SJCRH30 (cell line): ENCODE measurements around the gene CCT7. TPM values are rescaled to one million over a fixed set of nuclear protein-coding genes. Genes with fewer than 3 reads are reported as not detected.
"Not testable (repeated sequence)": the region's sequence is repeated elsewhere in the genome, so short reads cannot be mapped to it uniquely, and the experiment has no call there.

Source experiments
- DNase-seq, 2 experiments: peaks; one replicate each; pipeline ENCODE4 v3.0.0-alpha.2; 2015 to 2020
- H3K27ac ChIP-seq: fragments of 250-450 bp; sonication (Bioruptor Pico); 2 replicates; pipeline ENCODE4 v1.5.1; 2020; ENCODE audit warnings: mild to moderate bottlenecking, moderate library complexity
- H3K27me3 ChIP-seq: fragments of 250-450 bp; sonication (Bioruptor Pico); 2 replicates; pipeline ENCODE4 v1.5.1; 2020; ENCODE audit warnings: mild to moderate bottlenecking, moderate library complexity
- H3K36me3 ChIP-seq: fragments of 250-450 bp; sonication (Bioruptor Pico); 2 replicates; pipeline ENCODE4 v1.5.1; 2020; ENCODE audit warnings: mild to moderate bottlenecking, moderate library complexity
- H3K4me1 ChIP-seq: fragments of 250-450 bp; sonication (Bioruptor Pico); 2 replicates; pipeline ENCODE4 v1.5.1; 2020; ENCODE audit warnings: mild to moderate bottlenecking, moderate library complexity
- H3K4me3 ChIP-seq: fragments of 250-450 bp; sonication (Bioruptor Pico); 2 replicates; pipeline ENCODE4 v1.5.1; 2020; ENCODE audit warnings: mild to moderate bottlenecking, moderate library complexity
- H3K9me3 ChIP-seq: fragments of 250-450 bp; sonication (Bioruptor Pico); replicated peaks from 2 replicates; pipeline ENCODE4 v1.5.1; 2020; ENCODE audit warnings: mild to moderate bottlenecking, moderate library complexity
- total RNA-seq: library from RNA; depleted of rRNA; stranded (reverse); fragments of >200 nt; shearing (Covaris generic); gene quantifications from 2 replicates; pipeline ENCODE4 v1.2.3, GENCODE V29; 2014

The CCT7 gene
- total RNA-seq, 1 experiment from 2014 or later, result 815 TPM

- Histone ChIP-seq H3K27ac (no peak overlapping the region), H3K4me1 (no peaks in the 10 kb centered on the region), H3K27me3 (no peaks in the 10 kb centered on the region), H3K4me3 (no peak overlapping the region), H3K9me3 (no peaks in the 10 kb centered on the region), H3K36me3 (peaks cover 46% of the 10 kb centered on the region)
- DNase-seq, result no peak
Observed at GRCh38 chr2:73255907-73256617, 22.0 kb downstream of the CCT7 start.

DNA sequence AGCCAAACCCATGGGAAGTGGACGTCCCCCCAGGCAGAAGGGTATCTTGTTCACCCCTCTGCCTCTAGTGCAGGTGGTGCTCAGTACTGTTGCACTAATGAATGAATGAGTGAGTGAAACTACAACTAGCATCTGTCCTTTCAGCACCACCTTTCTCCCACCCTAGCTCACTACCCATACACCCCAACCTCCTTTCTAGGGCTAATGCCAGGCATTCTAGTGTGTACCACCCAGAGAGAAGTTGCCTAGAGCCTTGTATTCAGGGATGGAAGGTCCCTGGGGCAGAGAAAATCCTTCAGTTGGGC is 22.5 kb downstream of the CCT7 start:
- Histone ChIP-seq H3K27ac (no peak overlapping the region), H3K9me3 (no peaks in the 10 kb centered on the region), H3K27me3 (no peaks in the 10 kb centered on the region), H3K4me3 (no peak overlapping the region), H3K36me3 (peaks cover 41% of the 10 kb centered on the region), H3K4me1 (no peaks in the 10 kb centered on the region)
- no peak for DNase-seq

DNA sequence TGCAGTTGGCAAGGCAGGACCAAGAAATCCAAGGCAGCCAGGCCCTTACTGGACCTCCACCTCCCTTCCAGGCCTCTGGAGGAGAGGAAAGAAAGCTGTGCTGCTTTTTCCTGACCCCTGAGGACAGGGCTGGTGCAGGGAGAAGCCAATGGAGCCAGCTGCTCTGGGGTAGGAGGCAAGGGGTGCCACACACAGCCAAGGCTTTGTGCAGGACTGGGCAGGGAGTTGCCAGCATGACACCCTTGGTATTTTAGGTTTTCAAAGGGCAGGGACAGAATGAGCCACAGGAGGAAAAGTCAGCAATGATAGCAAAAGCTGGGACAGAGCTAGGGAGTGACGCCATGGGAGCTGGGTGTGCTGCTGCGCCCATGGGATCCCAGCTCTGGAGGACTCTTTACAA is 22.9 kb downstream of the CCT7 start:
- Histone ChIP-seq H3K9me3 (no peaks in the 10 kb centered on the region), H3K4me1 (no peaks in the 10 kb centered on the region), H3K27me3 (no peaks in the 10 kb centered on the region), H3K27ac (no peak overlapping the region), H3K36me3 (peaks cover 36% of the 10 kb centered on the region), H3K4me3 (no peak overlapping the region)
- no peak for DNase-seq

DNA sequence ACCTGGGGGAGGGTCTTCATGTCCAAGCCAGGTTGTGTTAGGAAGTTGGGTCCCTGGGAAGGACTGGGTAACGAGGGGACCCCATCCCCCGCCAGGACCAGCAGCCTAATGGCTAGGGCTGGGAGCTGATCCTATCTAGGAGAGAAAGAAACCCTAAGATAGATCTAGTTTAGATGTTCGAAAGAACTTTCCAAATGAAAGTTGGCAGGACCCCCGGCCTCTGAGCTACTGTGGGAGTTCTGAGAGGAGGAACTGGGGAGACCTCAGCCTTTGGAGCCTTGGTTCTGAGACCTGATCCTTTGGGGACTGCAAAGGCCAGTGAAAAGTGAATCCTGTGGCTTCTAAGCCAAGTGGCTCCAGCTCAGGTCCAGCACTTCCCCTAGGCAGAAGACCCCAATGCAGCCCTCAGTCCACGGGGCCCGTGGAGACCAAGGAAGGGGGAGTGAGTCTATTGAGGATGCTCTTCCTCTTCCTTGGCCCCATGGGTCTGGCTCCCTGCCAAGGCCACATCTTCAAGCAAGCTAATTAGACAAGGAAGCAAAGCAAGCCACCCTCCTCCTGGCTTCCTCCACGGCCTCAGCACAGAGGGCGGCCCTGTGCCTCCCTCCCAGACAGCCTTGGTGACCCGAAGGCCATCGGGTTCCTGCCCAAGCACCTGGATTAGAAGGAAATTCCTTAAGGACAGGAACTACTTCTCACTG is 23.5 kb downstream of the CCT7 start:
- H3K4me3 ChIP-seq, result no peak overlapping the region
- no peak overlapping the region for H3K27ac ChIP-seq
- no peaks in the 10 kb centered on the region for H3K27me3 ChIP-seq
- H3K4me1 ChIP-seq, result no peaks in the 10 kb centered on the region
- no peak for DNase-seq
- peaks cover 32% of the 10 kb centered on the region for H3K36me3 ChIP-seq
- H3K9me3 ChIP-seq, result no peaks in the 10 kb centered on the region

- Histone ChIP-seq H3K36me3 (peaks cover 24% of the 10 kb centered on the region), H3K4me3 (no peak overlapping the region), H3K27me3 (no peaks in the 10 kb centered on the region), H3K4me1 (no peaks in the 10 kb centered on the region), H3K9me3 (no peaks in the 10 kb centered on the region), H3K27ac (no peak overlapping the region)
- DNase-seq, result no peak
Observed at GRCh38 chr2:73258186-73258912, 24.2 kb downstream of the CCT7 start.

DNA sequence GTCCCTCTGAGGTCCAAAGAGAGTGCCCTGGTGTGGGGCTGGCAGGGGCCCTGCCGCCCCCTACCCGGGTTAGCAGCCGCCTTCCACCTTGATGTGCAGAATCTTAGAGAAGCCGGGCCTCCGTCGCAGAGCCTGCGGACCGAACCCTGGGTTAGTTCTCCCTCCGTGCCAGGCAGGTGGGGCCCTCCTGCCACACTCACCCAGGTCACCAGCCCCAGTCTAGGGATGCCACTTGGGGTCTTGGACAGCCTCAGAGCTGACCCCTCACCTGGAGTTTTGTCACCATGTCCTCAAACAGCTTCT is 24.8 kb downstream of the CCT7 start:
- Histone ChIP-seq H3K4me1 (no peaks in the 10 kb centered on the region), H3K27me3 (no peaks in the 10 kb centered on the region), H3K36me3 (peaks cover 19% of the 10 kb centered on the region), H3K9me3 (no peaks in the 10 kb centered on the region), H3K27ac (no peak overlapping the region), H3K4me3 (no peak overlapping the region)
- DNase-seq, result no peak

- H3K27me3 ChIP-seq, result no peaks in the 10 kb centered on the region
- no peak for DNase-seq
- H3K36me3 ChIP-seq, result peaks cover 15% of the 10 kb centered on the region
- no peaks in the 10 kb centered on the region for H3K4me1 ChIP-seq
- H3K9me3 ChIP-seq, result no peaks in the 10 kb centered on the region
- H3K27ac ChIP-seq, result no peak overlapping the region
- no peak overlapping the region for H3K4me3 ChIP-seq
Observed at GRCh38 chr2:73259276-73259675, 25.2 kb downstream of the CCT7 start.

DNA sequence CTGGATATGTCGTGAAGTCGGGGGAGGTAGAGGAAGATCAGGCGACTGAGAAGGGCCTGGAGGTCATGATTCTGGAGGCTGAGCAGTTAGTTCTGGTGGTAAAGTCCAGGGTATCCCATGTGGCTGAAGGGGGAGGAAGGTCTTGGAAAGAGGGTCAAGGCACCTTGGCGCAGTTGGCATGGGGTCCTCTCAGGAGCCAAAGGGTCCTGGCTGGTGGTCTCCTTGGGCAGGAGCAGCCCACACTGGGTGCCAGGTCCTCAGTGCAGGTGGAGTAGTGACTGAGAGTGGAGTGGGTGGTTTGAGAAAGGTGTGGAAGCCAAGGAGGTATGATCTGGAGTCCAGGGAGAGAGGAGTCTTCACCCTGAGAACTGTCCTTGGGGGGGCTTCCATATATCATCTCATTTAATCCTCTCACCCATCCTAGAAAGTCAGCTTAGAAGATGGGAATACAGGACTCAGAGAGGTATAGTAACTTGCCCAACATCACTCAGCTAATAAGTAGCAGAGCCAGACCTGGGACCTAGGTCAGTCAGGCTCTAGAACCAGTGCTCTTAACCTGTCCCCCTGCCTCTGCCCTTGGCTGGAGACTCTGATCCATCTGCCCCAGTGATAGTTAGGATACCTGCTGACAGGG is 25.7 kb downstream of the CCT7 start:
- H3K27me3 ChIP-seq, result no peaks in the 10 kb centered on the region
- peaks cover 9% of the 10 kb centered on the region for H3K36me3 ChIP-seq
- H3K9me3 ChIP-seq, result no peaks in the 10 kb centered on the region
- no peaks in the 10 kb centered on the region for H3K4me1 ChIP-seq
- H3K27ac ChIP-seq, result no peak overlapping the region
- H3K4me3 ChIP-seq, result no peak overlapping the region
- DNase-seq, result no peak

GRCh38 chr2:73260338-73260984 is 26.4 kb downstream of the CCT7 start:
- Histone ChIP-seq H3K27ac (no peak overlapping the region), H3K27me3 (no peaks in the 10 kb centered on the region), H3K4me3 (no peak overlapping the region), H3K36me3 (peaks cover 3% of the 10 kb centered on the region; the same call in 1 of the 2 replicates), H3K9me3 (no peaks in the 10 kb centered on the region), H3K4me1 (no peaks in the 10 kb centered on the region)
- peak; percentile 41 to 50 for DNase-seq

DNA sequence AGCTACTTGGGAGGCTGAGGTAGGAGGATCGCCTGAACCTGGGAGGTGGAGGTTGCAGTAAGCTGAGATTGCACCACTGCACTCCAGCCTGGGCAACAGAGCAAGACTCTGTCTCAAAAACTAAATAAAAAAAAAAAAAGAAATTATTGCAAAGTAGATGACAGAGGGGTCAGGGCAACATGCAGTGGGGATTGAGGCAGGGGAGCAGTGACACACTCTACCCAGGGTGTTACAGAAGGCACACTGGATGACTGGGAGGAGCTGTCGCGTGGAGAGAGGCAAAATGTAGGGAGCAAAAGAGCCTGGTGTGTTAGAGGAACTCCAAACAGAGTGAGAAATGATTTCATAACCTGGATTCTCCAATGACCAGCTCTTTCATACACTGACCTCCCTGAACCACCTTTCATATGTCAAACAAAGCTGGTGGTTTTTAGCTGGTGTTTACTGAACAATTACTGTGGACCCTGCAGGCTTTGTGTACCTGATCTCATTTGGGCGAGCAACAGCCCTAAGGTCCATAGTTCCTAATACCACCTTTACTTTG is 28.1 kb downstream of the CCT7 start:
- DNase-seq, result no peak
- Histone ChIP-seq H3K4me3 (no peak overlapping the region), H3K27me3 (no peaks in the 10 kb centered on the region), H3K9me3 (no peaks in the 10 kb centered on the region), H3K4me1 (peaks cover 3% of the 10 kb centered on the region; the same call in 1 of the 2 replicates), H3K36me3 (peaks cover 3% of the 10 kb centered on the region; the same call in 1 of the 2 replicates), H3K27ac (no peak overlapping the region)

DNA sequence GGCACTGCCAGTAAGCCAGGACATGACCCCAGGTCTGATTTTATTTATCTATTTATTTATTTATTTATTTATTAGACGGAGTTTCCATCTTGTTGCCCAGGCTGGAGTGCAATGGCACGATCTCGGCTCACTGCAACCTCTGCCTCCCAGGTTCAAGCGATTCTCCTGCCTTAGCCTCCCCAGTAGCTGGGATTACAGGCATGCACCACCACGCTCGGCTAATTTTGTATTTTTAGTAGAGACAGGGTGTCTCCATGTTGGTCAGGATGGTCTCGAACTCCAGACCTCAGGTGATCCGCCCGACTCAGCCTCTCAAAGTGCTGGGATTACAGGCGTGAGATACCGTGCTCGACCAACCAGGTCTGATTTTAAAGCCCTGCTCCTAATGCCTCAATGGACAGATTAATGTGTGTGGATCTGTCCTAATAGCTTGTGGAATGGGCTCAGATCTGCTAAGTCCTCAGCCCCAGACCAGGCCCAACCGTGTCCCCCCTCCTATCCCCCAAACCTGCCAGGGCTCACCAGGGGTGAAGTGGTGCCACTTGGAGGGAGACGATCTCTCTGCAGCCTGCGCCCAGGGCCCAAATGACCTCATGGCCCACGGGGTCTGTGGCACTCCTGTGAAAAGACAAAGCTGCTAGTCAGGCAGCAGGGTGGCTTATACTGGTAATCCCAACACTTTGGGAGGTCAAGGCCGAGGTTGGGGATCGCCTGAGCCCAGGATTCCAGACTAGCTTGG is 28.8 kb downstream of the CCT7 start:
- not testable (repeated sequence) for H3K4me3 ChIP-seq, H3K4me1 ChIP-seq, H3K27ac ChIP-seq, H3K27me3 ChIP-seq, DNase-seq, H3K36me3 ChIP-seq, H3K9me3 ChIP-seq

- no peak for DNase-seq
- Histone ChIP-seq H3K27ac (no peak overlapping the region), H3K9me3 (no peaks in the 10 kb centered on the region), H3K4me3 (no peak overlapping the region), H3K27me3 (no peaks in the 10 kb centered on the region), H3K36me3 (peaks cover 8% of the 10 kb centered on the region), H3K4me1 (peaks cover 3% of the 10 kb centered on the region; the same call in 1 of the 2 replicates)
Observed at GRCh38 chr2:73263540-73264331, 29.6 kb downstream of the CCT7 start.

DNA sequence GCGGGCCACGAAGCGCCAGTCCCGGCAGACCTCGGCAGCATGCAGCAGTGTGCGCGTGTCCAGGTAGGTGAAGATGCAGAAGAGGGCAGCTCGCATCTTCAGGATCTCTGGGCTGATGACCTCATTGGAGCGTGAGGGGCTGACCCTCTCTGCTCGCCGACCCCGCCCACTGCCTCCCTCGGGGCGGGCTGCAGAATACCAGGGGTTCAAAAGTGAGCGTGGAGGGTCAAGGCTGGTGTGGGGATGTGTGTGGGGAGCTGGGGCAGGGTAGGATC is 30.2 kb downstream of the CCT7 start:
- Histone ChIP-seq H3K4me1 (peaks cover 3% of the 10 kb centered on the region; the same call in 1 of the 2 replicates), H3K27me3 (no peaks in the 10 kb centered on the region), H3K9me3 (no peaks in the 10 kb centered on the region), H3K27ac (no peak overlapping the region), H3K4me3 (no peak overlapping the region), H3K36me3 (peaks cover 8% of the 10 kb centered on the region)
- no peak for DNase-seq
